VCaP (cell line): ENCODE measurements around the gene MEIS2.
A peak's percentile ranks its signal among the peaks of the same experiment; 100 is the strongest.

Experiments used
- H3K27ac ChIP-seq: fragments of 450-650 bp; 2 replicates; pipeline ENCODE4 v1.5.1; 2017
- CTCF ChIP-seq: fragments of 450-650 bp; conservative IDR thresholded peaks from 2 replicates; pipeline ENCODE4 v1.5.1; 2017; ENCODE audit warnings: mild to moderate bottlenecking, moderate library complexity

MEIS2 gene

GRCh38 chr15:36885771-36886170 is 214.6 kb downstream of the MEIS2 start:
- H3K27ac ChIP-seq = no peak overlapping the region
- no peak for TF ChIP-seq CTCF

- no peak overlapping the region for H3K27ac ChIP-seq
- TF ChIP-seq CTCF = no peak
Measured at GRCh38 chr15:36884936-36885635, 215.3 kb downstream of the MEIS2 start.

- no peak for TF ChIP-seq CTCF
- H3K27ac ChIP-seq = no peak overlapping the region
Measured at GRCh38 chr15:36884518-36884875, 215.9 kb downstream of the MEIS2 start.

GRCh38 chr15:36883713-36884517 is 216.4 kb downstream of the MEIS2 start:
- no peak overlapping the region for H3K27ac ChIP-seq
- peak; percentile 87 for TF ChIP-seq CTCF

- no peak for TF ChIP-seq CTCF
- H3K27ac ChIP-seq = no peak overlapping the region
Measured at GRCh38 chr15:36882487-36883131, 217.7 kb downstream of the MEIS2 start.

- TF ChIP-seq CTCF = no peak
Measured at GRCh38 chr15:36882056-36882455, 218.3 kb downstream of the MEIS2 start.

GRCh38 chr15:36881516-36881915 is 218.8 kb downstream of the MEIS2 start:
- no peak for TF ChIP-seq CTCF
- H3K27ac ChIP-seq = no peak overlapping the region

More at GRCh38 chr15:36882056-36882455, 218.3 kb downstream of the MEIS2 start:
- no peak overlapping the region for H3K27ac ChIP-seq
